AG04450 (cell line): ENCODE data around the gene RABEP2. TPM values are rescaled to one million over a fixed set of nuclear protein-coding genes. Genes with fewer than 3 reads are reported as not detected.
"Not testable (repeated sequence)": the region's sequence is repeated elsewhere in the genome, so short reads cannot be mapped to it uniquely, and the experiment has no call there.

Experiments
- CTCF ChIA-PET: fragments of 300-600, 350-600 bp; formaldehyde crosslinking; extraction: SDS; loops from one replicate; lab custom pipeline; 2022; ENCODE audit warnings: antibody characterized with exemption, inconsistent platforms; lab: Charles Lee
- POLR2A ChIA-PET: fragments of 350-600 bp; formaldehyde crosslinking; extraction: SDS; loops from one replicate; lab custom pipeline; 2021; ENCODE audit warnings: antibody characterized with exemption, inconsistent platforms; lab: Yijun Ruan, JAX
- DNase-seq: peaks from one replicate; pipeline ENCODE4 v3.0.0-alpha.2; 2011; ENCODE audit warnings: low read depth, low spot score
- H3K27ac ChIP-seq: one replicate; pipeline ENCODE4 v1.5.1; 2012; ENCODE audit warnings: low read depth, low read length, control low read depth
- H3K27me3 ChIP-seq: one replicate; pipeline ENCODE4 v1.6.0; 2012; ENCODE audit warnings: low read length; ENCODE audit not compliant: control insufficient read depth, insufficient read depth
- H3K4me3 ChIP-seq: 2 replicates; pipeline ENCODE4 v1.5.1; 2011; ENCODE audit warnings: mild to moderate bottlenecking, low read depth, low read length, control low read depth
- H3K9me3 ChIP-seq: 2 replicates; pipeline ENCODE4 v1.5.1; 2012; ENCODE audit warnings: low read length; ENCODE audit not compliant: control insufficient read depth, insufficient read depth
- CTCF ChIP-seq: IDR thresholded peaks from 2 replicates; pipeline ENCODE4 v1.5.1; 2011; ENCODE audit warnings: low read depth, low read length, control low read depth, inconsistent platforms
- polyA plus RNA-seq: library from polyadenylated mRNA; depleted of rRNA; stranded (reverse); fragments of >200 nt; gene quantifications from 2 replicates; pipeline ENCODE4 v1.2.3, GENCODE V29; 2011

RABEP2 gene
- polyA plus RNA-seq, 1 experiment, result 9.0 TPM

DNA sequence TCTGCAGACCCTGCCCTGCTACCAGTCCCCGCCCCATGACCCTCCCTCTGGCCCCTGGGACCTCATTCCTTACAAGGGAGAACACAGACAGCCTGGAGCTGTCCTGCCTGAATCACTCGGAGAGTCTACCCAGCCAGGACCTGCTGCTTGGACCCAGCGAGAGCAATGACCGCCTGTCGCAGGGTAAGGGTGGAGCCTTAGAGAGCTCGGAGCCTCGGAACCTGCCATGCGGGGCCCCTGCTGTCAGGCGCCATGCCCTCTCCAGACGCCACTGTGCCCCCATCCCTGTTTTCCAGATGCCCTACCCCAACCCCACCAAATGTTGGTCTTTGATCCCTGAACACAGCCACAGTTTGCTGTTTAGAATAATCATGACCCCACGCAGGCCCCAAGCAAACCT lies 55.8 kb downstream of the RABEP2 start:
- no peak for TF ChIP-seq CTCF
- Histone ChIP-seq H3K4me3 (no peak overlapping the region), H3K9me3 (no peaks in the 10 kb centered on the region; the same call in 1 of the 2 replicates), H3K27me3 (no peaks in the 10 kb centered on the region), H3K27ac (no peak overlapping the region)
- no peak for DNase-seq
- POLR2A ChIA-PET, result no interaction called here
- CTCF ChIA-PET, result no interaction called here

DNA sequence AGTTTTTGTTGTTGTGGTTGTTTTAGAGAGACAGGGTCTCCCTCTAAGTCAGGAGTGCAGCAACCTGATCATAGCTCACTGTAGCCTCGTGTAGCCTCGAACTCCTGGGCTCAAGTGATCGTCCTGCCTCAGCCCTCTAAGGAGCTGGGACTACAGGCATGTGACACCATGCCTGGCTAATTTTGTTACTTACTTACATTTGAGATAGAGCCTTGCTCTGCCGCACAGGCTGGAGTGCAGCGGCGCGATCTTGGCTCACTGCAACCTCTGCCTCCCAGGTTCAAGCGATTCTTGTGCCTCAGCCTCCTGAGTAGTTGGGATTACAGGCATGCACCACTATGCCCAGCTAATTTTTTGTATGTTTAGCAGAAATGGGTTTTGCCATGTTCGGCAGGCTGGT lies 57.4 kb downstream of the RABEP2 start:
- H3K9me3 ChIP-seq, H3K27me3 ChIP-seq, DNase-seq, H3K27ac ChIP-seq, H3K4me3 ChIP-seq: not testable (repeated sequence)
- CTCF ChIA-PET, result interaction anchor here (1.6 kb wide), 1 partner anchor 77 kb away, joined by 3 read pairs; no protein-coding TSS in a partner anchor
- POLR2A ChIA-PET, result interaction anchor here (1.0 kb wide), 1 partner anchor 12 kb away, joined by 3 read pairs; no protein-coding TSS in a partner anchor

- ChIA-PET POLR2A (no interaction called here), CTCF (interaction anchor here (0.5 to 1.6 kb wide), 2 partner anchors 8 to 78 kb away, joined by 3 to 7 read pairs; no protein-coding TSS in a partner anchor)
- no peaks in the 10 kb centered on the region for H3K9me3 ChIP-seq
- H3K27me3 ChIP-seq, result no peaks in the 10 kb centered on the region
- DNase-seq, result no peak
- no peak for TF ChIP-seq CTCF
- H3K27ac ChIP-seq, result no peak overlapping the region
- no peak overlapping the region for H3K4me3 ChIP-seq
These were observed 57.8 kb downstream of the RABEP2 start for GRCh38 chr16:28867241-28867640.

- no peak for TF ChIP-seq CTCF
- CTCF ChIA-PET, result interaction anchor here (1.6 kb wide), 1 partner anchor 79 kb away, joined by 3 read pairs; no protein-coding TSS in a partner anchor
- no peak for DNase-seq
- Histone ChIP-seq H3K4me3 (no peak overlapping the region), H3K27me3 (no peaks in the 10 kb centered on the region), H3K9me3 (no peaks in the 10 kb centered on the region), H3K27ac (no peak overlapping the region)
- POLR2A ChIA-PET, result no interaction called here
These were observed 58.6 kb downstream of the RABEP2 start for GRCh38 chr16:28866454-28866804.

DNA sequence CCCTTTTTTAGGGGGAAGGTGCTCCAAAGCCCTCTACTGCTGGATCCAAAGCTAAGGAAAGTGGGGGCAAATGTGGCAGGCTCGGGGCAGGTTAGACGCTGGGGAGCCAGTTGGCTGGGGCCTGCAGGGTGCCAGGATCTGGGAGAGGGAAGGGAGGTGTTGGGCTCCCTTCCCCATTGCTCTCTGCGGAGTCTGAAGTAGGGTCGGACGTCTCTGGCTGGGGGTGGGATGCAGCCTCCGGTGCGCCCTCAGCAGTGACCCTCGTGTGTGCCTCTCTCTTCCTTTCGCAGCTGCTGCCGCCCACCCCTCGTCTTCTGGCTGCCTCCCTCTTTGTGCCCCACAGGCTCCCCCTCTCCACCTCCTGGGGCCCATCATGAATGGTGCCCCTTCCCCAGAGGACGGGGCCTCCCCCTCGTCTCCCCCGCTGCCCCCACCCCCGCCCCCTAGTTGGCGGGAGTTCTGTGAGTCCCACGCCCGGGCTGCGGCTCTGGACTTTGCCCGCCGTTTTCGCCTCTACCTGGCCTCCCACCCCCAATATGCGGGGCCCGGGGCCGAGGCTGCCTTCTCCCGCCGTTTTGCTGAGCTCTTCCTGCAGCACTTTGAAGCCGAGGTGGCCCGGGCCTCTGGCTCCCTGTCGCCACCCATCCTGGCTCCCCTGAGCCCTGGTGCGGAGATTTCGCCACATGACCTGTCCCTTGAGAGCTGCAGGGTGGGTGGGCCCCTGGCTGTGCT lies 59.1 kb downstream of the RABEP2 start:
- ChIA-PET CTCF (interaction anchor here (1.5 kb wide), 1 partner anchor 79 kb away, joined by 5 read pairs; no protein-coding TSS in a partner anchor), POLR2A (no interaction called here)
- TF ChIP-seq CTCF, result no peak

More for the DNA sequence above, 59.1 kb downstream of the RABEP2 start:
- Histone ChIP-seq H3K4me3 (no peak overlapping the region), H3K27me3 (no peaks in the 10 kb centered on the region), H3K27ac (no peak overlapping the region), H3K9me3 (no peaks in the 10 kb centered on the region)
- no peak for DNase-seq
